Suprapubic skin (tissue), 3 donors: Measurements from ENCODE around the gene FUZ.

Experiments
- CTCF ChIP-seq, 2 donors: fragments of 200-600 bp in 1 of 2; fragments of 450-650 bp in 1 of 2; sonication (generic) in 1 of 2; IDR thresholded peaks; one replicate each; pipeline ENCODE4 v1.5.1; 2016 to 2019; ENCODE audit warnings: antibody characterized with exemption in 2 of 2, mild to moderate bottlenecking in 1 of 2, moderate library complexity in 1 of 2
- POLR2A ChIP-seq, 2 donors: fragments of 450-650 bp; IDR thresholded peaks; one replicate each; pipeline ENCODE4 v1.6.1; 2017; ENCODE audit warnings: antibody characterized with exemption in 2 of 2, mild to moderate bottlenecking in 2 of 2, moderate library complexity in 2 of 2

- no peak for TF ChIP-seq CTCF (IDR thresholded peaks at IDR 0.05)
- no peak for TF ChIP-seq POLR2A (IDR thresholded peaks at IDR 0.05)
These were observed 5.7 kb upstream of the FUZ start for GRCh38 chr19:49818649-49819370.
